CD4-positive, alpha-beta T cell (primary cell): ENCODE data around the gene MB21D2. TPM values are rescaled to one million over a fixed set of nuclear protein-coding genes. Genes with fewer than 3 reads are reported as not detected.

ENCODE experiments used
- ATAC-seq: fragments of 200-7000 bp; cut with Tn5 transposase; one replicate; pipeline ENCODE4 v1.10.0; 2022; ENCODE audit warnings: mild to moderate bottlenecking; ENCODE audit not compliant: poor library complexity
- CTCF ChIA-PET: fragments of 350-600 bp; sonication (Branson Sonifier 250); formaldehyde crosslinking; loops from one replicate; lab custom pipeline; 2021; ENCODE audit warnings: antibody characterized with exemption, inconsistent platforms; lab: Charles Lee
- POLR2A ChIA-PET: fragments of 350-600 bp; sonication (Branson Sonifier 250); formaldehyde crosslinking; loops from one replicate; lab custom pipeline; 2021; ENCODE audit warnings: antibody characterized with exemption, inconsistent platforms; lab: Charles Lee
- DNase-seq, 14 experiments: peaks; one replicate each; pipeline ENCODE4 v3.0.0-alpha.2; 2013 to 2020; ENCODE audit warnings: mixed read lengths in 2 of 14
- H3K27ac ChIP-seq, 2 donors: one replicate each; pipeline versions ENCODE4 v1.5.1 to v1.7.0; 2013; ENCODE audit warnings: low read length in 2 of 2, low read depth in 1 of 2, mild to moderate bottlenecking in 1 of 2
- H3K27me3 ChIP-seq, 2 experiments: 1 replicate in 1 of 2; 2 replicates in 1 of 2; pipeline versions ENCODE4 v1.6.1 to v1.7.0; 2013; ENCODE audit warnings: low read length in 2 of 2, control low read depth in 1 of 2, mild to moderate bottlenecking in 1 of 2, moderate library complexity in 1 of 2; ENCODE audit not compliant: insufficient read depth in 2 of 2, control insufficient read depth in 1 of 2
- H3K36me3 ChIP-seq: one replicate; pipeline ENCODE4 v1.6.1; 2013; ENCODE audit warnings: low read length, control low read depth; ENCODE audit not compliant: insufficient read depth
- H3K4me1 ChIP-seq: one replicate; pipeline ENCODE4 v1.6.1; 2013; ENCODE audit warnings: low read length, control low read depth; ENCODE audit not compliant: insufficient read depth
- H3K4me3 ChIP-seq: one replicate; pipeline ENCODE4 v1.5.1; 2013; ENCODE audit warnings: mild to moderate bottlenecking, low read length, moderate library complexity
- H3K9me3 ChIP-seq, 2 experiments: 1 replicate in 1 of 2; 2 replicates in 1 of 2; pipeline versions ENCODE4 v1.6.1 to v1.7.0; 2013; ENCODE audit warnings: low read length in 2 of 2, mild to moderate bottlenecking in 2 of 2, control low read depth in 1 of 2, moderate library complexity in 1 of 2; ENCODE audit not compliant: control insufficient read depth in 1 of 2, insufficient read depth in 1 of 2
- H3K27ac Mint-ChIP-seq: one replicate; pipeline ENCODE4 v1.8.0; 2020; ENCODE audit warnings: mixed read lengths
- H3K27me3 Mint-ChIP-seq: one replicate; pipeline ENCODE4 v1.8.0; 2021; ENCODE audit warnings: mixed read lengths
- H3K36me3 Mint-ChIP-seq: one replicate; pipeline ENCODE4 v1.8.0; 2021; ENCODE audit warnings: low read depth, mixed read lengths
- H3K4me1 Mint-ChIP-seq: one replicate; pipeline ENCODE4 v1.8.0; 2021; ENCODE audit warnings: low read depth, mixed read lengths
- H3K4me3 Mint-ChIP-seq: one replicate; pipeline ENCODE4 v1.8.0; 2020; ENCODE audit warnings: mild to moderate bottlenecking, mixed read lengths
- H3K9me3 Mint-ChIP-seq: one replicate; pipeline ENCODE4 v1.8.0; 2020; ENCODE audit warnings: mixed read lengths
- intact Hi-C, 2 experiments: fragments of 100-400 bp; cut with DNase I in 1 of 2; cut with micrococcal nuclease in 1 of 2; formaldehyde crosslinking; loops; one replicate each; pipeline versions ENCODE4 v1.15.1 to v1.9.0; 2023 to 2025; cut with DNase I, micrococcal nuclease
- total RNA-seq, 174 experiments: library from RNA in 2 of 174; stranded (reverse) in 2 of 174; gene quantifications; one replicate each; pipeline ENCODE4 v1.2.3 and lab custom pipeline; 2021 to 2026
- TF ChIP-seq, protein P1 (sequence below): fragments of 200-600 bp; IDR thresholded peaks from one replicate; pipeline ENCODE4 v1.8.0; 2022; ENCODE audit warnings: antibody characterized with exemption, mild to moderate bottlenecking

MB21D2 gene
- total RNA-seq, 2 experiments from 2014 or later = 0.77 to 0.78 TPM

DNA sequence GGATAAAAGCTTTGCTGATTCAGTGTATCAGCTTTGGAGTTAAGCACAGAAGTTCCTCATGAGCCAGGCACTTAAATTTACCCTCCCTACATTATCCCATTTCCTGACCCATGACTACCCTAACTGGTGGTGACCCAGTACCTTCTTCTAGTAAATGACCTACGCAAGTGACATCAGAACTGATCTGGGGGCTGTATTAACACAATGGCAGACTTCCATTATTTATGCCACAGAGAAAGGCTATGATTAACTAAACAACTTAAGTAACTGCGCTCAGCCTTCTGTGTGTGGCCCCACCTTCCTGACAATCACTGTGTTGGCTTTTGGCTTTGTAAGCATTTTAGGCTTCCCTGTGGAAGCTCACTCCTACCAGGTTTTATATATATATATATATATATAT is 1.9 kb downstream of the MB21D2 start:
- H3K9me3 Mint-ChIP-seq = no peaks in the 10 kb centered on the region
- TF ChIP-seq, protein P1, sequence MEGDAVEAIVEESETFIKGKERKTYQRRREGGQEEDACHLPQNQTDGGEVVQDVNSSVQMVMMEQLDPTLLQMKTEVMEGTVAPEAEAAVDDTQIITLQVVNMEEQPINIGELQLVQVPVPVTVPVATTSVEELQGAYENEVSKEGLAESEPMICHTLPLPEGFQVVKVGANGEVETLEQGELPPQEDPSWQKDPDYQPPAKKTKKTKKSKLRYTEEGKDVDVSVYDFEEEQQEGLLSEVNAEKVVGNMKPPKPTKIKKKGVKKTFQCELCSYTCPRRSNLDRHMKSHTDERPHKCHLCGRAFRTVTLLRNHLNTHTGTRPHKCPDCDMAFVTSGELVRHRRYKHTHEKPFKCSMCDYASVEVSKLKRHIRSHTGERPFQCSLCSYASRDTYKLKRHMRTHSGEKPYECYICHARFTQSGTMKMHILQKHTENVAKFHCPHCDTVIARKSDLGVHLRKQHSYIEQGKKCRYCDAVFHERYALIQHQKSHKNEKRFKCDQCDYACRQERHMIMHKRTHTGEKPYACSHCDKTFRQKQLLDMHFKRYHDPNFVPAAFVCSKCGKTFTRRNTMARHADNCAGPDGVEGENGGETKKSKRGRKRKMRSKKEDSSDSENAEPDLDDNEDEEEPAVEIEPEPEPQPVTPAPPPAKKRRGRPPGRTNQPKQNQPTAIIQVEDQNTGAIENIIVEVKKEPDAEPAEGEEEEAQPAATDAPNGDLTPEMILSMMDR = no peak
- CTCF ChIA-PET = interaction anchor here (1.2 kb wide), 1 partner anchor 23 kb away, joined by 5 read pairs; no protein-coding TSS in a partner anchor
- no peak overlapping the region for H3K4me3 ChIP-seq
- H3K9me3 ChIP-seq = peaks cover 0 to 5% of the 10 kb centered on the region in 2 experiments
- POLR2A ChIA-PET = no interaction called here
- intact Hi-C loops = no loop called here
- H3K36me3 ChIP-seq = no peaks in the 10 kb centered on the region
- H3K36me3 Mint-ChIP-seq = peaks cover 3% of the 10 kb centered on the region
- peaks cover 38% of the 10 kb centered on the region for H3K4me1 Mint-ChIP-seq
- H3K27me3 Mint-ChIP-seq = peaks cover 67% of the 10 kb centered on the region
- no peak overlapping the region for H3K27ac Mint-ChIP-seq
- DNase-seq (no peak), ATAC-seq (no peak)
- peaks cover 11 to 20% of the 10 kb centered on the region in 2 experiments for H3K27me3 ChIP-seq
- peak overlapping the region; percentile 21 for H3K4me3 Mint-ChIP-seq
- H3K27ac ChIP-seq = no peak overlapping the region
- H3K4me1 ChIP-seq = peaks cover 30% of the 10 kb centered on the region

DNA sequence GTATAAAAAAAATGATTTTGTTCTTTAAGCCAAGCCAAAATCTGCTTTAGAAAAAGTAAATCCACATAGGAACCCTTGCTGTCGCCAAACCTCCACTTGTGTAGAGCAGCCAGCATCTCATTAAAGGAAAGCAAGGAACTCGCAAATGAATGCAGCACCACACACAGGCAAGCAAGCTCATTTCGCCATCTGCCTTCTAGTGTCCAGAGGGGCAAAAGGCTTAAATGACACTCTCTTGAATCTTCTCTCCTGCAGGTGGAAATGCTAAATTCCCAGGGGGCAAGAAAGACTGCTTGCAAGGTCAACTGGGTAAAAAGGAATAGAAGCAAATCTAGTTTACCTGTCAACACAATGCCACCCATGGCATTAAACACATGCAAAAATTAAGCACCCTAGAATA is 2.4 kb downstream of the MB21D2 start:
- CTCF ChIA-PET = interaction anchor here (1.2 kb wide), 1 partner anchor 22 kb away, joined by 5 read pairs; no protein-coding TSS in a partner anchor

DNA sequence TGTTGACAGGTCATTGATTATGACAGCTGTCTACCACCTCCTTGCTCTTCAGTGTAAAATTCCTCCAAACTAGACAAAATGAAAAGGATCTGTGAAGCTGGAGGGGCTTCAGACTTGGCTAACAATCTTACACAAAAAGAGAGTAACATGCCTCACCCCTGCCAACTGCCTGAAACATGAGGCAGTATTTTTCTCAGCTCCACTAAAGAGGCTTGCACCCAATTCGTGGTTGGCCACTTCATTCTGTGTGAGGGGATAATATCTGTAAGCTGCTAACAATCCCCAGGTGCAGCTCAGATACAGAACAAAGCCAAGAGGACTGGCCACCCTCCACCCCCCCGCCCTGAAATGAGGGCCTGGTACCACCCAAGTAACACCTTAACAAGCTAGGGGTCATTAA is 2.8 kb downstream of the MB21D2 start:
- ATAC-seq (no peak), DNase-seq (no peak)
- Mint-ChIP-seq H3K4me1 (peaks cover 38% of the 10 kb centered on the region), H3K36me3 (peaks cover 3% of the 10 kb centered on the region), H3K27me3 (peaks cover 63% of the 10 kb centered on the region), H3K9me3 (no peaks in the 10 kb centered on the region), H3K27ac (no peak overlapping the region), H3K4me3 (peak overlapping the region; percentile 21)
- ChIA-PET CTCF (interaction anchor here (1.2 kb wide), 1 partner anchor 22 kb away, joined by 5 read pairs; no protein-coding TSS in a partner anchor), POLR2A (interaction anchor here (1.0 kb wide), 1 partner anchor 16 kb away, joined by 6 read pairs; no protein-coding TSS in a partner anchor)
- no peaks in the 10 kb centered on the region for H3K36me3 ChIP-seq
- peaks cover 11 to 18% of the 10 kb centered on the region in 2 experiments for H3K27me3 ChIP-seq
- peaks cover 30% of the 10 kb centered on the region for H3K4me1 ChIP-seq
- H3K27ac ChIP-seq = no peak overlapping the region
- no peak overlapping the region for H3K4me3 ChIP-seq
- TF ChIP-seq, protein P1 = no peak
- H3K9me3 ChIP-seq = peaks cover 0 to 5% of the 10 kb centered on the region in 2 experiments
- intact Hi-C loops = no loop called here

More for the DNA sequence above, 2.4 kb downstream of the MB21D2 start:
- Histone ChIP-seq H3K4me1 (peaks cover 30% of the 10 kb centered on the region), H3K36me3 (no peaks in the 10 kb centered on the region), H3K27ac (no peak overlapping the region), H3K27me3 (peaks cover 11 to 20% of the 10 kb centered on the region in 2 experiments), H3K4me3 (peak overlapping the region; percentile 3), H3K9me3 (peaks cover 0 to 5% of the 10 kb centered on the region in 2 experiments)
- TF ChIP-seq, protein P1 = no peak
- POLR2A ChIA-PET = interaction anchor here (1.0 kb wide), 1 partner anchor 16 kb away, joined by 6 read pairs; no protein-coding TSS in a partner anchor
- DNase-seq (peak in 1 of 14 experiments; percentile 33), ATAC-seq (no peak)
- Mint-ChIP-seq H3K36me3 (peaks cover 3% of the 10 kb centered on the region), H3K4me1 (peaks cover 38% of the 10 kb centered on the region), H3K4me3 (peak overlapping the region; percentile 21), H3K27me3 (peaks cover 66% of the 10 kb centered on the region), H3K27ac (no peak overlapping the region), H3K9me3 (no peaks in the 10 kb centered on the region)
- intact Hi-C loops = no loop called here
